ENCODE measurements around the gene RSRC1. TPM values are rescaled to one million over a fixed set of nuclear protein-coding genes. Genes with fewer than 3 reads are reported as not detected.

RSRC1 gene
- total RNA-seq, 1 experiment from 2014 or later = 37.9 TPM

- Histone ChIP-seq H3K4me2 (ENCODE audit: insufficient read depth, insufficient read length, low read length) (no peak overlapping the region), H3K4ac (ENCODE audit: low read depth, low read length) (no peak overlapping the region), H3K27ac (ENCODE audit: insufficient read length, low read depth, low read length) (no peak overlapping the region), H3K79me2 (ENCODE audit: insufficient read depth, low read length) (no peaks in the 10 kb centered on the region), H3K23ac (ENCODE audit: insufficient read length, low read depth, low read length) (no peak overlapping the region), H3K18ac (ENCODE audit: insufficient read length, low read depth, low read length) (no peak overlapping the region), H3K23me2 (ENCODE audit: insufficient read length, low read depth, low read length, poor library complexity, severe bottlenecking) (no peaks in the 10 kb centered on the region), H3K56ac (ENCODE audit: insufficient read length, low read depth, low read length) (no peak overlapping the region), H3K14ac (ENCODE audit: insufficient read depth, low read length) (no peak overlapping the region), H3K9ac (ENCODE audit: extremely low read depth, insufficient read length, low read length) (no peak overlapping the region), H2BK120ac (ENCODE audit: low read depth, low read length, poor library complexity, severe bottlenecking) (no peak overlapping the region), H4K5ac (ENCODE audit: insufficient read length, low read depth, low read length) (no peak overlapping the region), H3K4me1 (ENCODE audit: insufficient read depth, low read length) (no peaks in the 10 kb centered on the region), H2AFZ (ENCODE audit: low read length) (no peak overlapping the region), H2BK5ac (ENCODE audit: insufficient read length, low read length) (no peak overlapping the region), H2BK12ac (ENCODE audit: insufficient read length, low read depth, low read length) (no peak overlapping the region), H3K27me3 (ENCODE audit: insufficient read depth, low read length) (no peaks in the 10 kb centered on the region), H3K79me1 (ENCODE audit: insufficient read depth, low read depth, low read length, poor library complexity, severe bottlenecking) (peaks cover 3% of the 10 kb centered on the region), H4K91ac (ENCODE audit: insufficient read length, low read depth, low read length) (no peak overlapping the region), H2AK5ac (ENCODE audit: insufficient read length, low read length) (no peak overlapping the region), H4K8ac (replicated peaks; ENCODE audit: insufficient read length, low read depth, low read length) (no peak overlapping the region), H3K9me3 (ENCODE audit: control insufficient read depth, low read depth, low read length) (no peaks in the 10 kb centered on the region), H2BK20ac (ENCODE audit: low read depth, low read length, poor library complexity, severe bottlenecking) (no peak overlapping the region), H4K20me1 (ENCODE audit: control insufficient read depth, insufficient read depth, insufficient read length) (no peaks in the 10 kb centered on the region), H2BK15ac (ENCODE audit: low read depth, low read length) (no peak overlapping the region), H3T11ph (ENCODE audit: low read length) (no peak overlapping the region)
- no peak for DNase-seq
- Mint-ChIP-seq H3K9me3 (peaks cover 0 to 2% of the 10 kb centered on the region in 2 experiments; a peak in 2 of 5 replicates), H3K4me1 (no peaks in the 10 kb centered on the region), H3K4me3 (no peak overlapping the region), H3K36me3 (ENCODE audit: insufficient read depth in 1 of 3, low read depth in 3 of 3) (peaks cover 0 to 3% (median 0%) of the 10 kb centered on the region in 3 experiments; a peak in 3 of 7 replicates), H3K27ac (no peak overlapping the region), H3K27me3 (ENCODE audit: low read depth) (no peaks in the 10 kb centered on the region)
- no peak for TF ChIP-seq CTCF (conservative IDR thresholded peaks at IDR 0.05)
- WGBS (ENCODE audit: extremely low coverage, insufficient read length, low lambda C conversion rate) = no CpG with 5 or more reads among the region's 2 CpGs
Measured at GRCh38 chr3:158140396-158140795, 30.5 kb downstream of the RSRC1 start.
